GM08714 (cell line): ENCODE measurements around the gene LRRC30.
"Not testable (repeated sequence)": the region's sequence is repeated elsewhere in the genome, so short reads cannot be mapped to it uniquely, and the experiment has no call there.

ENCODE experiments used
- H3K4me3 ChIP-seq: fragments of 200-500 bp; sonication (Bioruptor generic); 2 replicates; pipeline ENCODE4 v1.5.1; 2014; ENCODE audit warnings: mild to moderate bottlenecking, low read length, inconsistent platforms
- ZNF274 ChIP-seq: IDR thresholded peaks from 2 replicates; pipeline ENCODE4 v1.6.1; 2012; ENCODE audit warnings: mild to moderate bottlenecking, low read depth, low read length

The LRRC30 gene

GRCh38 chr18:7230626-7231349, at the start of gene LRRC30:
Gene LRRC30 (plus strand): TSS chr18:7231089. CDS start chr18:7231139, 50 bp downstream.
- H3K4me3 ChIP-seq = no peak within 1 kb of the TSS
- TF ChIP-seq ZNF274 = no peak

GRCh38 chr18:7185701-7186100, 45.2 kb upstream of the LRRC30 start:
- no peak for TF ChIP-seq ZNF274
- no peak overlapping the region for H3K4me3 ChIP-seq

GRCh38 chr18:7190547-7191156, 40.2 kb upstream of the LRRC30 start:
- TF ChIP-seq ZNF274 = no peak
- H3K4me3 ChIP-seq = no peak overlapping the region

GRCh38 chr18:7191736-7192135, 39.2 kb upstream of the LRRC30 start:
- no peak overlapping the region for H3K4me3 ChIP-seq
- no peak for TF ChIP-seq ZNF274

GRCh38 chr18:7195266-7195665, 35.6 kb upstream of the LRRC30 start:
- no peak for TF ChIP-seq ZNF274
- no peak overlapping the region for H3K4me3 ChIP-seq

DNA sequence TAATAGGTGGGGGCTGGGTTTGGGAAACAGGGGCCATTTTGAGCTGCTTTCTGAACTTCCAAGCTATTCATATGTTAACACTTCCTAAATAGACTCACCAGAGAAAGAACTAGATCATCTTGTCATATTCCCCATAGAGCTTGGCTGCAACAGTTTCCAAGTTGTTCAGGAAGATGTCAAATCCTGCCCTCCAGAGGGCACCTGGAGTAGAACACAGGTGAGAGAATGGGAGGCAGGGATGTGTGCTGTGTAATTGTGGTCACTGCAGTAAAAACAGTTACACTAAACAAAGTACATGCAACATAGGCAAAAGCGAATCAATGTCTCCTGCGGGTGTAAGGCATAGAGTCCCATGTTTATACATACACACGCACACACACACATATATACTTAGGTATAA, 34.5 kb upstream of the LRRC30 start:
- no peak overlapping the region for H3K4me3 ChIP-seq
- TF ChIP-seq ZNF274 = no peak

DNA sequence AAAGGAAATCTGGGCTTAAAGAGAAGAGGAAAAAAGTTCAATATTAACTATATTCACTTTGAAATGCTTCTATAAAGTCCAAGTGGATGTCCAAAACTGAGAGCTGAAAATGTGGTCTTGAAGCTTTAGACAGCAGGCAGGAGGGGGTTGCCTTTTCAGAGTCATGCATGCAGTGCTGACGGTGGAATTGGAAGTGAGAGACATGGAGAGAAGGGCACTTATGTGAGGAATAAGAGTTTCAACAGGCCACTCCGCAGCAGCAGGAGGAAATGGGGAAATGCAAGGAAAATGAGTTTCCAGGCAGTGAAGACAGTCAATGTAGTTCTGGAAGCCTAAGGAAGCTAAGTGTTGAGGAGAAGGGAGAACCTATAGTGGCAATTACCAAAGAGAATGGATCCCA, 33.0 kb upstream of the LRRC30 start:
- TF ChIP-seq ZNF274 = no peak
- no peak overlapping the region for H3K4me3 ChIP-seq

GRCh38 chr18:7198326-7198725, 32.6 kb upstream of the LRRC30 start:
- H3K4me3 ChIP-seq = no peak overlapping the region
- TF ChIP-seq ZNF274 = no peak

DNA sequence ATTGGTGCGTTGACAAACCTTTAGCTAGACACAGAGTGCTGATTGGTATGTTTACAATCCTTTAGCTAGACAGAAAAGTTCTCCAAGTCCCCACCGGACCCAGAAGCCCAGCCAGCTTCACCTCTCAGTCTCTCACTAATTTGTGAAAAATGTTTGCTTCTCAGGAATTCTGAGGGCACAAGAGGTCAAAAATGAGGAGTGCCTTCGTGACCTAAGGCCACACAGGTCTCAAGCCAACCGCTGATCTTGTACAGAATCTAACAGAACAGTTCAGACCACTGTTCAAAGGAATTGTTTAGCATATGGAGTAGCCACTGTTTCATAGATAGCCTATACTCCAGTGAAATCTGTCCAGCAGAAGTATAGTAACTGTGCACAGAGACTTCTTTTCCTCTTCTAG, 29.8 kb upstream of the LRRC30 start:
- H3K4me3 ChIP-seq = no peak overlapping the region
- no peak for TF ChIP-seq ZNF274

- no peak for TF ChIP-seq ZNF274
- H3K4me3 ChIP-seq = no peak overlapping the region
These were observed 28.7 kb upstream of the LRRC30 start for GRCh38 chr18:7202169-7202568.

DNA sequence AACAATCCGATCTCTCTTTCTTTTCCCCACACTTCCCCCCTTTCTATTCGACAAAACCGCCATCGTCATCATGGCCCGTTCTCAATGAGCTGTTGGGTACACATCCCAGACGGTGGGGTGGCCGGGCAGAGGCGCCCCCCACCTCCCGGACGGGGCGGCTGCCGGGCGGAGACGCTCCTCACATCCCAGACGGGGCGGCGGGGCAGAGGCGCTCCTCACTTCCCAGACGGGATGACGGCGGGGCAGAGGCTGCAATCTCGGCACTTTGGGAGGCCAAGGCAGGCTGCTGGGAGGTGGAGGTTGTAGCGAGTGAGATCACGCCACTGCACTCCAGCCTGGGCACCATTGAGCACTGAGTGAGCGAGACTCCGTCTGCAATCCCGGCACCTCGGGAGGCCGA, 27.3 kb upstream of the LRRC30 start:
- not testable (repeated sequence) for H3K4me3 ChIP-seq

DNA sequence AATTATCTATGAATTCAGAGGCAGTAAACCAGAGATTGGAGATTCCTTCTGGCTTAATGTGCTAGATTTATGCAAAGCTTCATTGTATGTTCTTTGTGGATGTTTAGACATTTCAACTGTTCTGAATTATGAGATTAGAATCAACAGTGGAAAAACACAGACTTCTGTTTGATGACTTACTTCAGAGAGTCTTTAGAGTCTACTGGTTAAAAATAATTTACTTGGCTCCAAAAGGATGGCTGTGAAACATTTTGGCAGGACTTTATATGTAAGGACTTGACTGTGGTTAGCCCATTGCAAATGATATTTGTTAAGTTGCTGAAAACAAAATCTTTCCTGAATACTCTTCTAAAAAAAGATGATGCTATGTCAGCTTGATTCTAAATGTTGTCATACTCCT, 25.5 kb upstream of the LRRC30 start:
- H3K4me3 ChIP-seq = no peak overlapping the region
- no peak for TF ChIP-seq ZNF274

- no peak overlapping the region for H3K4me3 ChIP-seq
- no peak for TF ChIP-seq ZNF274
These were observed 24.7 kb upstream of the LRRC30 start for GRCh38 chr18:7206217-7206616.

DNA sequence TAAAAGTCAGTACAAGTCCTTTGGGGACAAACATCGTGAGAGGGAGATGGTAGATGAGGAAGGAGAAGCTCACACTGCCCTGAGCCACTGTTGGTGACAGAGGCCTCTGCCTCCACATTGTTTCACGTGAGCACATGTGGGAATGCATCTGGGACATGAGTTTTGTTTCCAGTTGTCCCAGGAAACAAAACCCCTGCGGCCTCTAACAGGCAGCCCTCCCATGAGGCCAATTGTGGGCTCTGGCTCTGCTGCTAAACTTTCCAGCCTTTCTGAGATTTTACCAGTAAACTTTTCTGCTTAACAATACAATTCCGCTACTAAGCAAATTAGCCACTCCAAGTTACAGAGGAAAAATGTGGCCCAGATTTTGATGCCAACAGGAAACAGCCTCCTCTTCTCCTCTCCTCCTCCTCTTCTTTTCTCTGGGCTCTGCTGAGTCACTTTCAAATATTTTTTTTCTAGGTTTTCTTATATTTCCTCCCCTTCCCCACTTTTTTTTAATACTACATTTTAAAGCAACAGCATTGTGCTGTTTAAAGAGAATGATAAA, 23.4 kb upstream of the LRRC30 start:
- no peak for TF ChIP-seq ZNF274
- no peak overlapping the region for H3K4me3 ChIP-seq

- no peak for TF ChIP-seq ZNF274
- no peak overlapping the region for H3K4me3 ChIP-seq
These were observed 9.3 kb upstream of the LRRC30 start for GRCh38 chr18:7221424-7222155.
